GM12892 (cell line): ENCODE data around the gene NPNT.

ENCODE experiments used
- POLR2A ChIP-seq: IDR thresholded peaks from 2 replicates; pipeline ENCODE4 v1.6.1; 2011; ENCODE audit warnings: low read depth, low read length, control low read depth
- POLR2AphosphoS5 ChIP-seq: IDR thresholded peaks from 2 replicates; pipeline ENCODE4 v1.6.1; 2011; ENCODE audit warnings: low read depth, low read length, control low read depth

GRCh38 chr4:105937759-105938158 is 42.5 kb downstream of the NPNT start:
- no peak for TF ChIP-seq POLR2A
- TF ChIP-seq POLR2AphosphoS5: no peak
